Endothelial cell of umbilical vein (primary cell): ENCODE measurements around the gene PASK.

Source experiments
- EZH2 ChIP-seq: IDR thresholded peaks from 2 replicates; pipeline ENCODE4 v1.6.1; 2012; ENCODE audit warnings: borderline replicate concordance, low read depth, mild to moderate bottlenecking, moderate library complexity, low read length, inconsistent platforms; ENCODE audit not compliant: severe bottlenecking
- FOS ChIP-seq: IDR thresholded peaks from 2 replicates; pipeline ENCODE4 v1.6.1; 2011; ENCODE audit warnings: mild to moderate bottlenecking, low read length, moderate library complexity, borderline replicate concordance; ENCODE audit not compliant: insufficient read depth
- GATA2 ChIP-seq: IDR thresholded peaks from 2 replicates; pipeline ENCODE4 v1.7.0; 2011; ENCODE audit warnings: low read depth, mild to moderate bottlenecking, moderate library complexity, mixed read lengths, low read length; ENCODE audit not compliant: insufficient read length, insufficient read depth
- JUN ChIP-seq: IDR thresholded peaks from 2 replicates; pipeline ENCODE4 v1.6.1; 2011; ENCODE audit warnings: borderline replicate concordance, low read depth; ENCODE audit not compliant: insufficient read length, insufficient read depth
- MYC ChIP-seq: IDR thresholded peaks from one replicate; pipeline ENCODE4 v1.6.1; 2011; ENCODE audit warnings: mild to moderate bottlenecking, low read depth, low read length
- POLR2A ChIP-seq: IDR thresholded peaks from 2 replicates; pipeline ENCODE4 v1.6.1; 2012; ENCODE audit warnings: low read depth, mild to moderate bottlenecking, control low read depth, low read length
- POLR2AphosphoS5 ChIP-seq: IDR thresholded peaks from 2 replicates; pipeline ENCODE4 v1.6.1; 2012; ENCODE audit warnings: low read depth, mild to moderate bottlenecking, control low read depth, low read length, moderate library complexity; ENCODE audit not compliant: insufficient read depth
- TF ChIP-seq, protein P1 (sequence below), 2 donors: IDR thresholded peaks; 1 replicate in 1 of 2; 2 replicates in 1 of 2; pipeline ENCODE4 v1.5.1; 2011; ENCODE audit warnings: low read length in 2 of 2, mild to moderate bottlenecking in 2 of 2, moderate library complexity in 2 of 2, control low read depth in 1 of 2, inconsistent platforms in 1 of 2, low read depth in 1 of 2; ENCODE audit not compliant: insufficient read depth in 1 of 2; ENCODE audit errors: extremely low read depth in 1 of 2
- TF ChIP-seq, protein P2 (sequence below): IDR thresholded peaks from 2 replicates; pipeline ENCODE4 v1.6.1; 2011; ENCODE audit not compliant: insufficient read depth, insufficient read length

DNA sequence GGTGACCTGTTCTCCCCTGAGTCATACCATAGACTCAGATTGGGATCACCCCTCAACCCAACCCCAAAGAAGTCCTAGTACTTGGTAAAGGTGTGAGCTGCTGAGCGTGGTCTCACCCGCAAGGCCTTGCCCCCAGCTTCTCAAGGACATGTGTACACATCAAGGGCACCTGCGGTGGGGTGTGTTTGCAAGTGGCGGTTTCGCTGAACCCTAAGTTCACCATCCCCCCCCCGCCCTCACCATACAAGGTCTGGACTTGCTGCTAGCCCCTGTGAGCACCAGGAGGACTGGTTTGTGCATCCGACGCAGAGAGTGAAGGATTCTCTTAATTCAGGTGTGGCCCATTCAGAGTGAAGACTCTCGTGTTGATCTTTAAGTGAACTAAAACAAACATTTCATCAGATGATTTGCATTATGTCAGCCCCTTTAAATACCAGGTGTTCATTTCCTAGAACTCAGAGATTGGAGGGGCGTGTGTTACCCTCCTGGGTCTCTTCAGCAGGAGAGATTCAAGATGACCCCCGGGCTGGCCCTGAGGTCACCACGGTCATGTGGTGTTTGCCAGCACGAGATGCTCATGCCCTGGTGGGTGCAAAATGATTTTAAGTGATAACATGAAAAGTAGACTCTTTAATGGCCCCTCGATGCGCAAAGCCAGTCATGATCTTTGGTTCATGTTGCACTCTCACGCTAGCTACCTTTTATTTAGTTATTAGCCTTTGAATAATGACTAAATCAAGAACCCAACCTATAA, 75.0 kb downstream of the PASK start:
- TF ChIP-seq GATA2 = no peak
- TF ChIP-seq, protein P1, sequence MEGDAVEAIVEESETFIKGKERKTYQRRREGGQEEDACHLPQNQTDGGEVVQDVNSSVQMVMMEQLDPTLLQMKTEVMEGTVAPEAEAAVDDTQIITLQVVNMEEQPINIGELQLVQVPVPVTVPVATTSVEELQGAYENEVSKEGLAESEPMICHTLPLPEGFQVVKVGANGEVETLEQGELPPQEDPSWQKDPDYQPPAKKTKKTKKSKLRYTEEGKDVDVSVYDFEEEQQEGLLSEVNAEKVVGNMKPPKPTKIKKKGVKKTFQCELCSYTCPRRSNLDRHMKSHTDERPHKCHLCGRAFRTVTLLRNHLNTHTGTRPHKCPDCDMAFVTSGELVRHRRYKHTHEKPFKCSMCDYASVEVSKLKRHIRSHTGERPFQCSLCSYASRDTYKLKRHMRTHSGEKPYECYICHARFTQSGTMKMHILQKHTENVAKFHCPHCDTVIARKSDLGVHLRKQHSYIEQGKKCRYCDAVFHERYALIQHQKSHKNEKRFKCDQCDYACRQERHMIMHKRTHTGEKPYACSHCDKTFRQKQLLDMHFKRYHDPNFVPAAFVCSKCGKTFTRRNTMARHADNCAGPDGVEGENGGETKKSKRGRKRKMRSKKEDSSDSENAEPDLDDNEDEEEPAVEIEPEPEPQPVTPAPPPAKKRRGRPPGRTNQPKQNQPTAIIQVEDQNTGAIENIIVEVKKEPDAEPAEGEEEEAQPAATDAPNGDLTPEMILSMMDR (IDR thresholded peaks at IDR 0.05; ENCODE audit: extremely low read depth in 1 of 2, insufficient read depth in 1 of 2, low read depth in 1 of 2, low read length in 2 of 2) = no peak
- no peak for TF ChIP-seq POLR2AphosphoS5
- TF ChIP-seq FOS = no peak
- TF ChIP-seq, protein P2, sequence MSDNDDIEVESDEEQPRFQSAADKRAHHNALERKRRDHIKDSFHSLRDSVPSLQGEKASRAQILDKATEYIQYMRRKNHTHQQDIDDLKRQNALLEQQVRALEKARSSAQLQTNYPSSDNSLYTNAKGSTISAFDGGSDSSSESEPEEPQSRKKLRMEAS = no peak
- no peak for TF ChIP-seq MYC
- TF ChIP-seq EZH2 = no peak
- TF ChIP-seq POLR2A = no peak
- no peak for TF ChIP-seq JUN
